HFFc6 (cell line): ENCODE data around the gene SNX30. TPM values are rescaled to one million over a fixed set of nuclear protein-coding genes. Genes with fewer than 3 reads are reported as not detected.

ENCODE experiments used
- DNase-seq: peaks from one replicate; pipeline ENCODE4 v3.0.0-alpha.2; 2018
- H3K27ac Mint-ChIP-seq: 2 replicates; pipeline ENCODE4 v1.8.0; 2020; ENCODE audit warnings: mild to moderate bottlenecking, mixed read lengths
- H3K27me3 Mint-ChIP-seq: 2 replicates; pipeline ENCODE4 v1.8.0; 2021; ENCODE audit warnings: mild to moderate bottlenecking, moderate library complexity, mixed read lengths; ENCODE audit not compliant: insufficient read depth
- H3K36me3 Mint-ChIP-seq: 2 replicates; pipeline ENCODE4 v1.8.0; 2021; ENCODE audit warnings: low read depth, mixed read lengths
- H3K4me1 Mint-ChIP-seq: 2 replicates; pipeline ENCODE4 v1.8.0; 2020; ENCODE audit warnings: low read depth, mixed read lengths
- H3K4me3 Mint-ChIP-seq: 2 replicates; pipeline ENCODE4 v1.8.0; 2020; ENCODE audit warnings: mild to moderate bottlenecking, moderate library complexity, mixed read lengths
- H3K9me3 Mint-ChIP-seq: 2 replicates; pipeline ENCODE4 v1.8.0; 2020; ENCODE audit warnings: mild to moderate bottlenecking, mixed read lengths
- CTCF ChIP-seq: fragments of 200-600 bp; sonication (generic); IDR thresholded peaks from 2 replicates; pipeline ENCODE4 v1.5.0; 2021; ENCODE audit warnings: antibody characterized with exemption, mild to moderate bottlenecking
- total RNA-seq, 6 experiments: library from RNA; stranded (reverse); fragmentation: NEBNext Ultra II Directional; extraction: Animal tissue kit (Norgen Biotek cat#: 25700); gene quantifications; 2 replicates in 1 of 6; 3 replicates in 5 of 6; pipeline ENCODE4 v1.2.3, GENCODE V29; 2021

Gene SNX30
- total RNA-seq, 6 experiments from 2014 or later: 11.1 to 14.9 (median 13.9) TPM

- 0 out of 2 replicates have a peak overlapping the region, but pooled peaks have one; percentile 26 for H3K27ac Mint-ChIP-seq
Measured at GRCh38 chr9:112884101-112884500, 133.5 kb downstream of the SNX30 start.

GRCh38 chr9:112884721-112885120 lies 134.2 kb downstream of the SNX30 start:
- Mint-ChIP-seq H3K9me3 (peaks cover 4% of the 10 kb centered on the region), H3K4me3 (no peak overlapping the region), H3K27me3 (peaks cover 7% of the 10 kb centered on the region), H3K36me3 (peaks cover 13% of the 10 kb centered on the region), H3K4me1 (peaks cover 41% of the 10 kb centered on the region), H3K27ac (no peak overlapping the region; the same call in 1 of the 2 replicates)
- no peak for TF ChIP-seq CTCF
- no peak for DNase-seq

More at GRCh38 chr9:112884101-112884500, 133.5 kb downstream of the SNX30 start:
- H3K4me3 Mint-ChIP-seq: no peak overlapping the region
- peaks cover 2% of the 10 kb centered on the region for H3K27me3 Mint-ChIP-seq
- peaks cover 4% of the 10 kb centered on the region for H3K9me3 Mint-ChIP-seq
- no peak for TF ChIP-seq CTCF
- peaks cover 41% of the 10 kb centered on the region for H3K4me1 Mint-ChIP-seq
- DNase-seq: peak; percentile 10
- H3K36me3 Mint-ChIP-seq: peaks cover 13% of the 10 kb centered on the region

- H3K4me1 Mint-ChIP-seq: peaks cover 40% of the 10 kb centered on the region
- no peak overlapping the region for H3K4me3 Mint-ChIP-seq
- H3K9me3 Mint-ChIP-seq: peaks cover 4% of the 10 kb centered on the region
- no peak overlapping the region for H3K27ac Mint-ChIP-seq
- DNase-seq: no peak
- peaks cover 7% of the 10 kb centered on the region for H3K27me3 Mint-ChIP-seq
- H3K36me3 Mint-ChIP-seq: peaks cover 13% of the 10 kb centered on the region
- no peak for TF ChIP-seq CTCF
Measured at GRCh38 chr9:112885324-112885723, 134.8 kb downstream of the SNX30 start.

GRCh38 chr9:112886351-112886750 lies 135.8 kb downstream of the SNX30 start:
- peaks cover 5% of the 10 kb centered on the region for H3K36me3 Mint-ChIP-seq
- H3K27me3 Mint-ChIP-seq: peaks cover 7% of the 10 kb centered on the region
- no peak overlapping the region for H3K27ac Mint-ChIP-seq
- H3K4me1 Mint-ChIP-seq: peaks cover 30% of the 10 kb centered on the region
- no peak for TF ChIP-seq CTCF
- H3K4me3 Mint-ChIP-seq: no peak overlapping the region
- H3K9me3 Mint-ChIP-seq: peaks cover 4% of the 10 kb centered on the region
- no peak for DNase-seq

- Mint-ChIP-seq H3K4me1 (peaks cover 24% of the 10 kb centered on the region), H3K36me3 (no peaks in the 10 kb centered on the region), H3K9me3 (no peaks in the 10 kb centered on the region; the same call in 1 of the 2 replicates), H3K27ac (no peak overlapping the region), H3K4me3 (no peak overlapping the region), H3K27me3 (peaks cover 14% of the 10 kb centered on the region)
- DNase-seq: no peak
- TF ChIP-seq CTCF: peak; percentile 47
Measured at GRCh38 chr9:112887381-112887780, 136.8 kb downstream of the SNX30 start.
